ENCODE measurements around the gene GLIS1. TPM values are rescaled to one million over a fixed set of nuclear protein-coding genes. Genes with fewer than 3 reads are reported as not detected.

GLIS1 gene
- polyA plus RNA-seq, 3 donors: not detected

DNA sequence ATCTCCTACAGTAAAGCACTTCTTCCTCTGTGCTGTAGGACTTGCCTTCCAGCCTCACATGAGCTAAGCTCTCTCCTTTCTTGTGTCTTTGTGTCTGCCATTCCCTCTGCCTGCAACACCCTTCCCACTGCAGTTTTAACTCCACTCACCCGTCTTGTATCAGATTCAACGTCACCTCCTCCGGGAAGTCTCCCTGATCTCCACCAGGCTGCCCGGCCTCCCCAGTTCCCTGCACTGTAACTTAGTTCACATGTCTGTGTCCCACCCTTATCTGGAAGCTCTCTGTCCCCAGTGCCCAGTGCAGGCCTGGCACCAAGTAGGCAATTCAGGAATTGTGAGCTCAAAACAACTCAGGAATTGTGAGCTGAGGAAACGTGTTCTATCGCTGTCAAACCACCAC is 96.4 kb downstream of the GLIS1 start:
- Mint-ChIP-seq H3K27ac (no peak overlapping the region), H3K4me1 (no peaks in the 10 kb centered on the region), H3K4me3 (no peak overlapping the region), H3K9me3 (no peaks in the 10 kb centered on the region), H3K27me3 (ENCODE audit: low read depth in 3 of 3) (peaks cover 3 to 4% (median 4%) of the 10 kb centered on the region in 3 donors), H3K36me3 (no peaks in the 10 kb centered on the region)
- H3K4me3 ChIP-seq (replicated peaks in 1 of 3; ENCODE audit: low read depth in 2 of 3, low read length in 3 of 3): no peak overlapping the region
- no peaks in the 10 kb centered on the region for H4K20me1 ChIP-seq (ENCODE audit: insufficient read depth, low read length)
- intact Hi-C loops (cut with micrococcal nuclease): no loop called here
- no peak overlapping the region for H3K27ac ChIP-seq (ENCODE audit: low read depth in 1 of 2, low read length in 2 of 2)
- H3K4me1 ChIP-seq (ENCODE audit: control insufficient read depth in 1 of 2, insufficient read depth in 2 of 2, low read length in 2 of 2): no peaks in the 10 kb centered on the region
- no peaks in the 10 kb centered on the region for H3K79me2 ChIP-seq (ENCODE audit: insufficient read depth, low read length)
- 86% methylated on average over 6 of the region's 6 CpGs for WGBS (ENCODE audit: insufficient coverage)
- H3K36me3 ChIP-seq (replicated peaks in 1 of 2; ENCODE audit: control insufficient read depth in 1 of 2, insufficient read depth in 2 of 2, low read length in 2 of 2): no peaks in the 10 kb centered on the region
- no peak for DNase-seq
- H3K4me2 ChIP-seq (replicated peaks; ENCODE audit: extremely low read depth, low read length, poor library complexity, severe bottlenecking): no peak overlapping the region
- H3K27me3 ChIP-seq (ENCODE audit: control insufficient read depth in 2 of 2, insufficient read depth in 2 of 2, low read length in 2 of 2): no peaks in the 10 kb centered on the region
- TF ChIP-seq, protein P1, sequence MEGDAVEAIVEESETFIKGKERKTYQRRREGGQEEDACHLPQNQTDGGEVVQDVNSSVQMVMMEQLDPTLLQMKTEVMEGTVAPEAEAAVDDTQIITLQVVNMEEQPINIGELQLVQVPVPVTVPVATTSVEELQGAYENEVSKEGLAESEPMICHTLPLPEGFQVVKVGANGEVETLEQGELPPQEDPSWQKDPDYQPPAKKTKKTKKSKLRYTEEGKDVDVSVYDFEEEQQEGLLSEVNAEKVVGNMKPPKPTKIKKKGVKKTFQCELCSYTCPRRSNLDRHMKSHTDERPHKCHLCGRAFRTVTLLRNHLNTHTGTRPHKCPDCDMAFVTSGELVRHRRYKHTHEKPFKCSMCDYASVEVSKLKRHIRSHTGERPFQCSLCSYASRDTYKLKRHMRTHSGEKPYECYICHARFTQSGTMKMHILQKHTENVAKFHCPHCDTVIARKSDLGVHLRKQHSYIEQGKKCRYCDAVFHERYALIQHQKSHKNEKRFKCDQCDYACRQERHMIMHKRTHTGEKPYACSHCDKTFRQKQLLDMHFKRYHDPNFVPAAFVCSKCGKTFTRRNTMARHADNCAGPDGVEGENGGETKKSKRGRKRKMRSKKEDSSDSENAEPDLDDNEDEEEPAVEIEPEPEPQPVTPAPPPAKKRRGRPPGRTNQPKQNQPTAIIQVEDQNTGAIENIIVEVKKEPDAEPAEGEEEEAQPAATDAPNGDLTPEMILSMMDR (IDR thresholded peaks at IDR 0.05): no peak
- H2AFZ ChIP-seq (ENCODE audit: insufficient read depth, low read depth, low read length, poor library complexity, severe bottlenecking): no peak overlapping the region
- H3K9ac ChIP-seq (ENCODE audit: insufficient read depth, low read length, poor library complexity, severe bottlenecking): no peak overlapping the region
- no peaks in the 10 kb centered on the region for H3K9me3 ChIP-seq (replicated peaks in 1 of 2; ENCODE audit: control insufficient read depth in 1 of 2, insufficient read depth in 1 of 2, low read length in 2 of 2)

DNA sequence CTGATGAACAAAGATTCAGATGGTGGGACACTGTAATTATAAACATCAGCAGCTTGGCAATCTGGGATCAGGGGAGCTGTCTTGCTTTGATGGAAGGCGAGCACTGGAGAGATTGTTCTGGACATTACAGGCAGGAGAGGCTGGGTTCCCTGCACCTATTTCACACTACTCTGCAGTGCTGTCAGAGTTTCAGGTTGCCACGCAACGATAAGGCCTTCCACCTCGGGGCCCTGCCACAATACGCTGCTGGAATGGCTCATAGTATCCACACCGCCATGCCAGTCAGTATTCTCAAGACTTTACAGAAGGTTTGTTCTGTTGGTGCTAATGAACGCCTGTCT is 96.8 kb downstream of the GLIS1 start:
- no peaks in the 10 kb centered on the region for H3K9me3 Mint-ChIP-seq

More for the DNA sequence above, 96.8 kb downstream of the GLIS1 start:
- H4K20me1 ChIP-seq (ENCODE audit: insufficient read depth, low read length): no peaks in the 10 kb centered on the region
- Mint-ChIP-seq H3K4me3 (no peak overlapping the region), H3K27ac (no peak overlapping the region), H3K36me3 (no peaks in the 10 kb centered on the region), H3K4me1 (no peaks in the 10 kb centered on the region), H3K27me3 (ENCODE audit: low read depth in 3 of 3) (peaks cover 3 to 4% (median 3%) of the 10 kb centered on the region in 3 donors)
- H3K9me3 ChIP-seq (replicated peaks in 1 of 2; ENCODE audit: control insufficient read depth in 1 of 2, insufficient read depth in 1 of 2, low read length in 2 of 2): no peaks in the 10 kb centered on the region
- no peaks in the 10 kb centered on the region for H3K4me1 ChIP-seq (ENCODE audit: control insufficient read depth in 1 of 2, insufficient read depth in 2 of 2, low read length in 2 of 2)
- no peaks in the 10 kb centered on the region for H3K27me3 ChIP-seq (ENCODE audit: control insufficient read depth in 2 of 2, insufficient read depth in 2 of 2, low read length in 2 of 2)
- 77% methylated on average over 5 of the region's 7 CpGs for WGBS (ENCODE audit: insufficient coverage)
- no peak overlapping the region for H3K9ac ChIP-seq (ENCODE audit: insufficient read depth, low read length, poor library complexity, severe bottlenecking)
- H3K4me2 ChIP-seq (replicated peaks; ENCODE audit: extremely low read depth, low read length, poor library complexity, severe bottlenecking): no peak overlapping the region
- intact Hi-C loops (cut with micrococcal nuclease): no loop called here
- TF ChIP-seq, protein P1 (IDR thresholded peaks at IDR 0.05): no peak
- no peak overlapping the region for H3K4me3 ChIP-seq (replicated peaks in 1 of 3; ENCODE audit: low read depth in 2 of 3, low read length in 3 of 3)
- no peaks in the 10 kb centered on the region for H3K36me3 ChIP-seq (replicated peaks in 1 of 2; ENCODE audit: control insufficient read depth in 1 of 2, insufficient read depth in 2 of 2, low read length in 2 of 2)
- no peaks in the 10 kb centered on the region for H3K79me2 ChIP-seq (ENCODE audit: insufficient read depth, low read length)
- no peak overlapping the region for H2AFZ ChIP-seq (ENCODE audit: insufficient read depth, low read depth, low read length, poor library complexity, severe bottlenecking)
- no peak overlapping the region for H3K27ac ChIP-seq (ENCODE audit: low read depth in 1 of 2, low read length in 2 of 2)
- DNase-seq: no peak
